HG02981 (cell line): ENCODE data around the gene EPS8L3.
"Not testable (repeated sequence)": the region's sequence is repeated elsewhere in the genome, so short reads cannot be mapped to it uniquely, and the experiment has no call there.

Experiments
- ATAC-seq: cut with Tn5 transposase; IDR thresholded peaks from one replicate; pipeline ENCODE4 v1.9.1; 2021; ENCODE audit warnings: mild to moderate bottlenecking, moderate library complexity; ENCODE audit not compliant: unreplicated experiment

EPS8L3 gene

DNA sequence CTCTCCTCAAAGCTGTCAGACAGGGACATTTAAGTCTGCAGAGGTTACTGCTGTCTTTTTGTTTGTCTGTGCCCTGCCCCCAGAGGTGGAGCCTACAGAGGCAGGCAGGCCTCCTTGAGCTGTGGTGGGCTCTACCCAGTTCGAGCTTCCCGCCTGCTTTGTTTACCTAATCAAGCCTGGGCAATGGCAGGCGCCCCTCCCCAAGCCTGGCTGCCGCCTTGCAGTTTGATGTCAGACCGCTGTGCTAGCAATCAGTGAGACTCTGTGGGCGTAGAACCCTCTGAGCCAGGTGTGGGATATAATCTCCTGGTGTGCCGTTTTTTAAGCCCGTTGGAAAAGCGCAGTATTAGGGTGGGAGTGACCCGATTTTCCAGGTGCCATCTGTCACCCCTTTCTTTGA, 15.4 kb downstream of the EPS8L3 start:
- ATAC-seq: not testable (repeated sequence)

DNA sequence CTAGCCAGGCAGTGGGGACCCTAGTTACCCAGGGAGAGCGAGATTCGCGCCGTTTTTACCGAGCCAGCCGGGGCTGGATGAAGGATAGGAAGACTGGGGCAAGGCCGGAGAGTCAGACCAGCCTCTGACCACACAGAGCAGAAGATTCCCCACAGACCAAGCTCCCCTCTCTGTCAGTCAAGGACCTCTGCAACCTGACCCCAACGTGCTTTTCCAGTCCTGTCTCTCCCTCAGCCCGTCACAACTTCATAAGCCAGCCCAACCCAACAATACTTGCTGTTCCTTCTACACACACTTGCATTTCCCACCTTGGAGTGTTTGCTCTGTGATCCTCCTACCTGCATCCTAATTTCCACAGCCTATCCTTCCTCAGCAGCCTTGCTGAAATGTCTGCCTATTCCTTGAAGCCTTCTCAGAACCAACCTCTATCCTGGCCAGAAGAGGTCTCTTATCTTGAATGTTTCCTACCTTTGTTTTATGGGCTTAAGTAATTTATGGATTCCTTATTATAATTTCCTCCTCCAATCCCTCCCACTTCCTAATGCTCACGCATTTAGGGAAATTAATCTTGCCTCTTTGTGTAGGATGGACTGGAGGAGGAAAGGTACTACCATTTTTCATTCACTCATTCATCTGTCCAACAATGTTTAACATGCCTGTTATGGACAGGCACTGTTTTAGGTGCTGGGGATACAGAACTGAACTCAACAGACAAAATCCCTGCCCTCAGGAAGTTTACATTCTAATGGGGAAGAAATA, 22.9 kb downstream of the EPS8L3 start, which contains the start of gene GSTM3:
Gene GSTM3, minus strand, starts transcription at position 424 of the 759 bp plus-strand sequence. CDS start 751 bp downstream, outside the sequence.
- ATAC-seq: no peak

DNA sequence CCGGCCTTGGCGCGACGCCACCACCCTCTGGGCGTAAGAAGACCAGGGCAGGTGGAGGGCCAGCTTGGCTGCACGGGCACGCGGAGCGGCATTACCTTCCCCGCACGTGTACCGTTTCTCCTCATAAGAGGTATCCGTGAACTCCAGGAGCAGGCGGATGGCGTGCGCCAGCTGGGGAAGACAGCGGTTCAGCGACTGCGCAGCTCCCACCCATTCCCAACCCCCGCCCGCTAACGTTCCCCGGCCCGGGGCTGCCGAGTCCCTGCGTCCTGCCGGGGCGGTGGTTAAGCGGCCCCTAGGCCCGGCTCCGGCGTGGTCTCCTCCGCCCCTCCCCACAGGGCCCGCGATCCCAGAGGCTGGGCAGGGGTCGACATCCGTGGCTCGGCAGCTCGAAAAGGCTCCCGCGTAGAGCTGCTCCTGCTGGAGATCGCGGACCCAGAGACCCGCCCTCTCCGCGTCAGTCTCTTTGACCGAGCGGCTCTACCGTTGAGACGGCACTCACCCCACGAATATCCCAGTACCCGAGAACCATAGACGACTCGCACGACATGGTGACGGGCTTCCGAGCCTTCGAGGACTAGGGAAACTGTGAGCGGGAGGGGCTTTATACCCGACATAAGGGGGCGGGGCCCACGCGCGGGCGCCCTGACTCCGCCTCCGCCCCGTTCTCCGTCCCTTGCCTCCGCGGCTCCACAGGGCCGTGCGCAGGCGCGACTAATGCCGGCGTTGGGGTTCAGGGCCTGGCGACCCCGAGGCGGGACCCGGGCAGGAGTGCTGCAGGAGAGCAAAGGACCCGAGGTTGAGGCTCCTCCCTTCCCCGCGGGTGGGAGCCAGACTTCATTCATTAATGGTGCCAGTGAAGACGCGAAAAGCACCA, 23.7 kb downstream of the EPS8L3 start:
- peak; percentile 80 for ATAC-seq

DNA sequence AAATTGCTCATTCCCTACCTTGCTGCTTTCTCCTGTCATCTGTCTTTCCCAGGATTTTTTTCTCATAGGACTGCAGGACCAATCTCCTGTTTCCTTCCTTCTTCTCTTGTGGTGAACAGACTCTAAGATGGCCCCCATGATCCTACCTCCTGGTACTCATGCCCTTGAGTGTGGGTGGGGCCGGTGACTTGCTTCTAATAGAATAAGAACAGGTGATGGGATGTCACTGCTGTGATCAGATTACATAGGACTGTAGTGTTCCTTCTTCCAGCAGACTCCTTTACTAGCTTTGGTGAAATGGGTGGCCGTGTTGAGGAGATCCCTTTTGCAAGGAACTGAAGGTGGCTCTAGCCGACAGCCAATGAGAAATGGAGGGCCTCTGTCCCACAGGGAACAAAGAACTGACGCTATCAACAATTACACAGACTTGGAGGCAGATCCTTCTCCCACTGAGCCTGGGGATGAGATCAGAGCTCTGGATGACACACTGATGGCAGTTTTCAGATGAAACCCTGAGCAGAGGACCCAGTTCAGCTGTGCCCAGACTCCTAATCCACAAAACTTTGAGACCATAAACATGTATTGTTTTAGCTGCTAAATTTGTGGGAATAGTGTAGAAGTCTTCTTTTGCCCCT, 30.4 kb downstream of the EPS8L3 start:
- no peak for ATAC-seq

DNA sequence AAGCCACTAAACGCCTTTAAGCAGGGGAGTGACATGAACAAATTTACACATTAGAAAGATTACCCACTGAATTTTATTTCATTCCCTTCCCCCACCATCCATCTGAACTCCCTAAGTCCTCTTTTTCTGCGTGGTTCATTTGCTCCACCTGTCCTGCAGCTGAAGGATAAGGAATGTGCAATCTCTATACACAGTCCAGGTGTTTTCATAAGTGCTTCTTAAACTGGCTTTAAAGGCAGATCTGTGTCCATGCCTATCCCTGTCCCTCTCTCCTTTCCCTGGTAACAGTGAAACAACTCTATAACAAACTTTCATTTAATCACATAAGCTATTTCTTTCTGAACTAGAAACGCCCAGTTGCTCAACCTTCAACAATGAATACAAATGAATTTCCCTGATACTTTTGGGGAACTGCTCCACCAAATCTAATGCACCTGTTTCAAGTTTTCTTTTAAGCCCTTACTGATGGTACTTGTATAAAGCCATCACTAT, 31.3 kb downstream of the EPS8L3 start:
- no peak for ATAC-seq

DNA sequence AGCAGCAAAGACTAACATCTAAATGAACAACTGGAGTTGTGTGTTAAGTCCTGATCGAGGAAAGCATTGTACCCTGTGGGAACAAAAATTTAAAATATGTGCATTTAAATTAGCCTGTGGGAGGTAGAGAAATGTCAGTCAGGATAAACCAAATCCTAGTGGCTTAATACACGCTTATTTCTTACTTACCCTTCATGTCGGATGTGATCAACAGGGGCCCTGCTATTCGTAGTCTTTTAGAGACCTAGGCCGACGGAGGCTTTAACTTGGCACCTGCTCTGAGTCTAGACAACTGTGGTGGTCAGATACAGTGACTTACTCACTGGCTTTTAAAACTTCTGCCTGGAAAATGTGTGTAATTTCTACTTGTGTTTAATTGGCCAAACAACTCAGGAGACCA, 33.1 kb downstream of the EPS8L3 start:
- ATAC-seq: no peak

DNA sequence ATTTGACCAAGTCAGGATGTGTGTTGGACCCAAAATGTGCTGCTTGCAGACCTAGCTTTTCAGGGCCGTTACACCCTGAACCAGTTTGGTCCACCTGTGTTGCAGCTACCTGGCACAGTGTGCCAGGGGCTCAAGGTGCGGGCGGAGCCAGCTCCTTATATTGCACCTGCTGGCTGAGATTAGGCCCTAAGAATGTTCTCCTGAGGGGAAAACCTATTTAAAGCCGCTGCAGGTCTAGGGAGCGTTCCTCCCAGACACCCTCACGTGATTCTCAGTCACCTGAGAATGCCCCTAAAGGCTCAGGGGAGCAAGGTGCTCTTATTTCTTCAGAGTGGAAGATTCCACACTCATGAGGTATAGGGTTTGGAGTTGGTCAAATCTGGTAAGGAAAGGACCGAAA, 34.9 kb downstream of the EPS8L3 start:
- no peak for ATAC-seq

DNA sequence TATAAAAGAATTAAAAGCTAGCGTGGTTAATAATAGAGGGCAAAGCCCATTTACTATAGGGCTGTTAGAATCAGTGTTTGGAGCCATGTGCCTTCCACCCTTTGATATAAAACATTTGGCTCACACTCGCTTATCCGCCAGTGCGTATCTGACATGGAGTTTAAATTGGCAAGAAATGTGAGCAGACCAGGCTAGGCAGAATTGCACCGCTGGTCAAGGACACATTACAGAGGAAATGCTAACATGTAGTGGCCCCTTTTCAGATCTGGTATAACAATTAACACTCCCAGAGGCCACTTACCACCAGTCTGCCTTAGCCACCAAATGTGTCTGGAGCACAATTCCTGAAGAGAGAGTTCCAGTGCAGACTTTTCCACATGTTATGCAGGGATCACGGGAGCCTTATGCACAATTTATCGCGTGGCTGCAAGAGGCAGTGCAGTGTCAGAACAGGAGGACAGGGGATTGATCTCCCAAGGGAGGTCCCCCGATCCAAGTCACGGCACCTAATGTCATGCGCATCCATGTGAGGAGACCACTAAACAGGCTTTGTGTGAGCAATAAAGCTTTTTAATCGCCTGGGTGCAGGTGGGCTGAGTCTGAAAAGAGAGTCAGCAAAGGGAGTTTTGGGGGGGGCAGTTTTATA, 36.9 kb downstream of the EPS8L3 start:
- no peak for ATAC-seq

DNA sequence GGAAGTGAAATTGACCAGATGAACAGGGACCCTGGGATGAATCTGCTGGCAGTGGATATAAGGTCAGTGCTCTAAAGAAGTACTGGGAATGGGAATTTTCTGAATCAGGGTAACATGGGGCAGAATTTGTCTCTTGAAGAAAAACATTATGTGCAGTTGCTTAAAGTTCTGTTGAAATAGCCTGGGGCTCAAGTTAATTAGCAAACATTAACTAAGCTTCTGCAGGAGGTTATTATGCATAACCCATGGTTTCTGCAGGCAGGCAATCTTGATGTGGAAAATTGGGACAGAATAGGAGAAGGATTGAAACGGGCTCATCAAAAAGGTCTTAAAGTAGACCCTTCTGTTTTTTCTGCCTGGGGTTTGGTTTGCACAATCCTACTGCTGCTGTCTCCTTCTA, 37.7 kb downstream of the EPS8L3 start:
- no peak for ATAC-seq

DNA sequence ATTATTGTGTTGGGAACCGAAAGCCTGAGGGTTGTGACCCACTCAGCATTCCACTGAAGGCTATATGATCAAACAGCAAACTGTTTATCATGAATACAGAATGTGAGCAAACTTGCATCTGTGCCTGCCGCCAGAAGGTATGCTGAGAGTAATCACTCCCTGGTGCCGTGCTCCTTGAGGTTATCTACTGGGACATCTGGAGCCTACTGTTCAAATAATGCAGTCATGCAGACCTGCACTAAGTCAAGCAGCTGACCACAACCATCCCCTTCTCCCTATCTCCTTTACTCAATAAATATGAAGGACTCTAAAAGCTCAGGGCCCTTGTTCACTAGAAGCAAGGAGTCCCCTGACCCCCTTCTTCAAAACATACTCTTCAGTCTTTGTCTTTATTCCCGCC, 38.2 kb downstream of the EPS8L3 start:
- ATAC-seq: no peak

DNA sequence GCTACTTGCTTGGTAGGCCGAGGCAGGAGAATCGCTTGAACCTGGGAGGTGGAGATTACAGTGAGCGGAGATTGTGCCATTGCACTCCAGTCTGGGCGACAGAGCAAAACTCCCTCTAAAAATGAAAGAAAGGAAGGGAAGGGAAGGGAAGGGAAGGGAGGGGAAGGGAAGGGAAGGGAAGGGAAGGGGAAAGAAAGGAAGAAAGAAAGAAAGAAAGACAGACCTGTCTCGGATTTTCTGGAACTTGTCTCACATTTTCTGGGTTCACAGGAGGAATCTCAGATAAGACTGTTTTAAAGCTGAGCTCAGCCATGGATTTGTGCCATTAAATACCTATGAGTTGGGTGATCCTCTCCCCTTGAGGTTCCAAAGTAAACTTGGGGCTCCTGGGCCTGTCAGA, 38.8 kb downstream of the EPS8L3 start:
- no peak for ATAC-seq

DNA sequence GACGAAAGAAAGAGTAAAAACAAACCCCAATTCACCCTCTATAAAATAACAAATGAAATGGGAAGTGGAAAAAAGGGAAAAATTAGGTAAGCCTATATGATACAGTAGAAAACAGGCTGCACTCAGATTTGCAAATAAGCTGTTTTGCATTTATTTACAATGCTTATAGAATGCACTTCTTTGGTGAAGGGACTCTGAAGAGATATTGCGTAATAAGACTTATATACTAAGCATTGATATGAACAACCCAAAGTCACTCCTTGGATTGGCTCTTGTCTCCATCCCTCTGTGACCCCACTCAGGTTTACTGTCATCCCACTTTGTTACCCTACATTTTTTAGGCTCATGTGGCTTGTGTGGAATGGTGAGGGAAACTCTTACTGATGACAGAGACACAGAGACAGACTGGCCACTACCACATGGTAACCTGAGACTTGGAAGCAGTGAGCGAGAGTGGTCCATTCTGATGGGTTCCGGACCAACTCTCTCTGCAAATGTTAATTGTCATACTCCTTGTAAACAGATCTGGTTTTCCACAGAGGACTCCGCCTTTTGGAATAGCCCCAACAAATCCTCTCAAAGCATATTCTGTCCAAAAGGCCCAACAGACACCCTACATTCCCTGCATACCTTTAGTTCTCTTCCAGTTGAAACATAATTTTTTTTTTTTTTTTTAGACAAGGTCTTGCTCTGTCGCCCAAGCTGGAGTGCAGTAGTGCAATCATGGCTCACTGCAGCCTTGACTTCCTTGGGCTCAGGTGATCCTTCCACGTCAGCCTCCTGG, 40.6 kb downstream of the EPS8L3 start:
- ATAC-seq: no peak

DNA sequence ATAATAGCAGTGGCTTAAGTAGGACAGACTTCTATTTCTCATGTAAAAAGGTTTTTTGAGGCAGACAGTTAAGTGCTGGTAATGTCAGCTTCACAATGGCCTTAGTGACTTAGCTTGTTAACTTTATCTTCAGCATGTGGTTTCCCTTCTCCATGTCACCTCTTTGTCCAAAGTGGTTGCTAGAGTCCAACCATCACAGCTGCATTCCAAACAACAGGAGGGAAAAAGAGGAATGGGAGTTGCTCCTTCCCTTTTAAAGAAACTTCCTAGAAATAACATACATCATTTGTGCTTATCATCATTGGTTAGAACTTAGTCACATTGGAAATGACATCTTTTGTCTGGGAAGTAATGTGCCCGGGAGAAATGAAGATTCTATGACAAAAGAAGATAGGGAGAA, 41.8 kb downstream of the EPS8L3 start:
- ATAC-seq: no peak

DNA sequence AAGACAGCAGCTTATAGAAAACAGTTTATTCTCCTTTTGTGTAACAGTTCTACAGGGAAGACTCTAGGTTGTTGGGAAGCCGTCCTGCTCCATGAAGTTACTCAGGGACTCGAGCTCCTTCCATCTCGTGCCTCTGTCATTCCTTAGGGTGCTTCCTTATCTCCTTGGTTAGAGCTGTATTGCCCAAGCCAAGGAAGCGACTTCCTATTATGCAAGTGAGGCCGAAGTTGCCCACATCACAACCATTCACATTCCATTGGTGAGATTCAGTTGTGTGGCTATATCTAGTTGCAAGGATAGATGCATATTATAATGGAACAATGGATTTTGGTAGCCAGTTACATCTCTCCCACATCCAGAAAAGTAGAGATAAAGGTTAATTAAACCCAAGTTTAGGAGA, 42.7 kb downstream of the EPS8L3 start:
- no peak for ATAC-seq

DNA sequence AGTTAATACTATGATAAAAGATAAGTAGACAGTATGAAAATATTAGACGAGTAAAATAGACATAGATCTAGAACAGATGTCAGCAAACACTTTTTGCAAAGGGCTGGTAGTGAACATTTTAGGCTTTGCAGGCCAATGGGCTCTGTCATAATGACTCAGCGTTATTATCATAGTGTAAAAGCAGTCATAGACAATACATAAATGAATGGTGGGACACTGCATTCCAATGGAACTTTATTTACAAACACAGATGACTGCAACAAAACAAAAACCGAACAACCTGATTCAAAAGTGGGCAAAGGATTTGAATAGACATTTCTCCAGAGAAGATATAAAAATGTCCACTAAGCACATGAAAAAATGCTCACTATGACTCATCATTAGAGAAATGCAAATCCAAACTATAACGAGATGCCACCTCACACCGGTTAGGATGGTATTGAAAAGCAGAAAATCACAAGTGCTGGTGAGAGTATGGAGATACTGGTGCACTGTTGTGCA, 44.3 kb downstream of the EPS8L3 start:
- ATAC-seq: no peak

DNA sequence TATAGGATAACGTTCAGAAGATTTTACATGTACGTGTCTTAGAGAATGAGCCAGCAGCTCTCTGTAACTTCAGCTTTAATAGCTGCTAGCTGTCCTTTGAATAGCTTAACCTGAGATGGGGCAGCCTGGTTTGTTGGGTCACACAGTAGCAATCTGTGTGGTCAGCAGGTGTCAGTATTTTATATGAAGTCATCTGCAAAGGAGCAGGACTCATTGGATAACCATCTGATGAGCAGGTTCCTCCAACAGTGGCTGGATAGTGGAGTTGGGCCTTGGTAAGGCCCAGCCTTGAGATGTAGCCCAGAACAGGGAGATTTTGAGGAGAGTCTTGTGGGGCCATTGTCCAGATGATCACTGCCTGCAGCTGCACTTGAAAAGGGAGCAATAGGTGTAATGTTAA, 45.2 kb downstream of the EPS8L3 start:
- no peak for ATAC-seq

DNA sequence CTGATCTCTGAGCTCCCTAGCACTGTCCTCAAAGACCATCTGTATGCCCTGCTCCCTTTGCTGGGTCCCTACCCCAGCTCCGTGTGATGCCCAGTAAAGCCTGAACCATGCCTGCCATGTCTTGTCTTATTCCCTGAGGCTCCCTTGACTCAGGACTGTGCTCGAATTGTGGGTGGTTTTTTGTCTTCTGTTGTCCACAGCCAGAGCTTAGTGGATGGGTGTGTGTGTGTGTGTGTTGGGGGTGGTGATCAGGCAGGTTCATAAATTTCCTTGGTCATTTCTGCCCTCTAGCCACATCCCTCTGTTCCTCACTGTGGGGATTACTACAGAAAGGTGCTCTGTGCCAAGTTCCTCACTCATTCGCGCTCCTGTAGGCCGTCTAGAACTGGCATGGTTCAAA, 46.0 kb downstream of the EPS8L3 start:
- no peak for ATAC-seq

DNA sequence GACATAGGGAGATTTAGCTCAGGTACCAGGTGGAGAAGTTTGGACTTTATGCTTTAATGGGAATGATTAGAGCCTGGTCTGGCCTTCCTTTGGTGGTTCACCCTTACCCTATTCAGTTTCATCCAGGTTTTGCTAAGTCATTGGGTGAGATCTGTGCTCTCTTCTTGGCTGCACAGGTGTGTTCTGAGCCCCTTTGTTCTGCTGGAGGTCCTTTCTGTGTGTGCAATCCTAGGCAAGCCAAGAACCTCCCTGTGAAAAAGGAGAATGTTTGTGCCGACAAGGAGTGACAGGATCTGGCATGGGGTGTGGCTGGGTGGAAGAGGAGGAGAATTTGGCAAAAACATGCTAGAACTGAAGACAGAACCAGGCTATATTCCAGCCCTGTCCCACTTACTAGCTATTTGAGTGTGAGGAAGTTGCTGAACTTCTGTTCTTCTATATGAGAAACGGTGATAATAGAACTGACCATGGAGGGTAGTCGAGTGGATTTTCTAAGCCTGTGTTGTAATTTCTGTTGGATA, 47.1 kb downstream of the EPS8L3 start:
- no peak for ATAC-seq

DNA sequence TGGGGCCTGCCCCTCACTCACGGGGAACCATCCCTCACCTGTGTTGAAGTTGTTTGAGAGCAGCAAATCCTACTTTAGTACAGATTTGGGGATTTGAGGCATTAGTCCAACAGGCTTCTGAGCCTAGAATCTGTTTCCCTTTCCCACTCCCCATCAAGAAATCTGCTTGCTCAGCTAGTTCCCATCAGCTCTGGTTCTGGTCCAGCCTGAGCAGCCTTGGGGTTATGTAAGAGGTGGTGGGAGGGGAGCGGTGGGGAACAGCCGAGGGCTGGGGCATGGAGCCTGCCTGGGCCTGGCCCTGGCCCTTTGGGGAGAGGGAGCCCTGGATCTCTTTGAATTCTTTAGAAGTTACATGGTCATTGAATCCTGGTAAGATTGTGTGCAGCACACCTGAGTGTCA, 47.6 kb downstream of the EPS8L3 start:
- no peak for ATAC-seq
